CD4-positive, alpha-beta memory T cell (primary cell): ENCODE results near the gene SLC27A2. TPM values are rescaled to one million over a fixed set of nuclear protein-coding genes. Genes with fewer than 3 reads are reported as not detected.
"Not testable (repeated sequence)": the region's sequence is repeated elsewhere in the genome, so short reads cannot be mapped to it uniquely, and the experiment has no call there.

ENCODE experiments used
- CTCF ChIA-PET: fragments of 350-600 bp; sonication (Branson Sonifier 250); formaldehyde crosslinking; loops from one replicate; lab custom pipeline; 2021; ENCODE audit warnings: inconsistent platforms; ENCODE audit not compliant: partially characterized antibody; lab: Charles Lee
- POLR2A ChIA-PET: fragments of 350-600 bp; sonication (Branson Sonifier 250); formaldehyde crosslinking; loops from one replicate; lab custom pipeline; 2021; ENCODE audit not compliant: partially characterized antibody; lab: Charles Lee
- DNase-seq, 5 donors: peaks; one replicate each; pipeline versions ENCODE4 v3.0.0 to v3.0.0-alpha.2; 2020 to 2022; ENCODE audit warnings: mixed read lengths in 1 of 5
- H3K27ac ChIP-seq: one replicate; pipeline ENCODE4 v1.7.0; 2013; ENCODE audit warnings: low read depth, low read length
- H3K27me3 ChIP-seq: 2 replicates; pipeline ENCODE4 v1.7.0; 2013; ENCODE audit warnings: mild to moderate bottlenecking, low read length, moderate library complexity; ENCODE audit not compliant: insufficient read depth
- H3K36me3 ChIP-seq: 2 replicates; pipeline ENCODE4 v1.7.0; 2013; ENCODE audit warnings: mild to moderate bottlenecking, low read length, moderate library complexity; ENCODE audit not compliant: insufficient read depth
- H3K4me1 ChIP-seq: 2 replicates; pipeline ENCODE4 v1.7.0; 2013; ENCODE audit warnings: mild to moderate bottlenecking, low read length, moderate library complexity; ENCODE audit not compliant: insufficient read depth
- H3K4me3 ChIP-seq, 2 donors: one replicate each; pipeline ENCODE4 v1.7.0; 2013; ENCODE audit warnings: low read length in 2 of 2, mild to moderate bottlenecking in 1 of 2
- H3K9me3 ChIP-seq, 2 donors: one replicate each; pipeline ENCODE4 v1.7.0; 2013; ENCODE audit warnings: low read length in 2 of 2, control low read depth in 1 of 2; ENCODE audit not compliant: control insufficient read depth in 1 of 2
- H3K27ac Mint-ChIP-seq, 7 donors: one replicate each; pipeline ENCODE4 v1.8.0; 2020 to 2021; ENCODE audit warnings: mixed read lengths in 7 of 7, mild to moderate bottlenecking in 6 of 7, inconsistent platforms in 3 of 7, moderate library complexity in 3 of 7
- H3K27me3 Mint-ChIP-seq, 2 donors: one replicate each; pipeline ENCODE4 v1.8.0; 2020 to 2021; ENCODE audit warnings: mixed read lengths in 2 of 2
- H3K36me3 Mint-ChIP-seq, 2 donors: one replicate each; pipeline ENCODE4 v1.8.0; 2020 to 2021; ENCODE audit warnings: mixed read lengths in 2 of 2, inconsistent platforms in 1 of 2, mild to moderate bottlenecking in 1 of 2
- H3K4me1 Mint-ChIP-seq, 4 donors: one replicate each; pipeline ENCODE4 v1.8.0; 2020 to 2021; ENCODE audit warnings: mixed read lengths in 4 of 4, mild to moderate bottlenecking in 1 of 4
- H3K4me3 Mint-ChIP-seq, 8 donors: one replicate each; pipeline ENCODE4 v1.8.0; 2020 to 2021; ENCODE audit warnings: mixed read lengths in 8 of 8, mild to moderate bottlenecking in 7 of 8, moderate library complexity in 6 of 8, inconsistent platforms in 3 of 8
- H3K9me3 Mint-ChIP-seq, 8 donors: one replicate each; pipeline ENCODE4 v1.8.0; 2020 to 2021; ENCODE audit warnings: mixed read lengths in 8 of 8, mild to moderate bottlenecking in 5 of 8, inconsistent platforms in 3 of 8, moderate library complexity in 1 of 8
- intact Hi-C: fragments of 100-400 bp; cut with micrococcal nuclease; formaldehyde crosslinking; loops from one replicate; pipeline ENCODE4 v1.15.1; 2023
- polyA plus RNA-seq, 2 donors: library from polyadenylated mRNA; unstranded; fragments of 300-500 nt; fragmentation: Illumina TruSeq; gene quantifications; one replicate each; pipeline ENCODE4 v1.2.3, GENCODE V29; 2021
- total RNA-seq, 2 experiments: library from RNA; stranded (reverse); gene quantifications; one replicate each; pipeline ENCODE4 v1.2.3, GENCODE V29; 2021

SLC27A2 gene
- total and polyA plus RNA-seq, 4 experiments from 2014 or later: 0.61 to 0.93 (median 0.75) TPM; not detected in 1

DNA sequence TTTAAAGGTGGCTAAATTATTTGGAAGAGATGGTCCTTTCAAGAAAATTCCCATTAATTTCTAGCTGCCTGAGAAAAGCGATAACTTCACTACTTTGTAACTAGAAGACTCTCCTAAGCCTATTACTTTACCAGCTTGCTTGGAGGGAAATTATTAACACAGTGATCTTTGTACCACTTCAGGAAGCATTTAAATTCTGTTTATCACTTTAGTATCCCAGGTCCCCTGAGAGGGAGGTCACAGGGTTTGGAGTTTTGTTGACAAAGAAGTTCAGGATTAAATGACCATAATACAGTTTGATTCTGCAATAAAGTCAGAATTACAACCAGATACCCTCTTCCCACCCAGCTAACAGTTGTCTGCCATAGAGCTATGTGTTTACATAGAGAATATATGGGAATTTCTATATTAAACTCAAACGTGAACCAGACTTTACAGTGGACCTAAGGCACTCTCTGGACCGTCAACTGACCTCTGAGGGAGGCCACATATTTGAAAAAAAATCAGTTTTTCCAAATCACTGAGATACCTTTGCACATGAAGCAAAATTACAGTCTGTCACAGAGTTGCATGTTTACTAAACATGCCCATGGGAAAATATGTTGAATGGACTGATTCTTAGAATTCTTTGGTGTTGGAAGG lies 3.0 kb downstream of the SLC27A2 start:
- no peak overlapping the region for H3K27ac ChIP-seq
- intact Hi-C loops: no loop called here
- peaks cover 9 to 23% (median 13%) of the 10 kb centered on the region in 4 donors for H3K4me1 Mint-ChIP-seq
- CTCF ChIA-PET: no interaction called here
- H3K4me3 Mint-ChIP-seq: no peak overlapping the region
- H3K9me3 ChIP-seq: no peaks in the 10 kb centered on the region
- POLR2A ChIA-PET: interaction anchor here (0.6 kb wide), 1 partner anchor 1639 kb away, joined by 3 read pairs; no protein-coding TSS in a partner anchor
- no peak for DNase-seq
- no peak overlapping the region for H3K4me3 ChIP-seq
- H3K36me3 ChIP-seq: no peaks in the 10 kb centered on the region
- H3K9me3 Mint-ChIP-seq: no peaks in the 10 kb centered on the region
- H3K36me3 Mint-ChIP-seq: peaks cover 0 to 4% of the 10 kb centered on the region in 2 donors
- peaks cover 10% of the 10 kb centered on the region for H3K4me1 ChIP-seq
- peaks cover 5 to 15% of the 10 kb centered on the region in 2 donors for H3K27me3 Mint-ChIP-seq
- H3K27ac Mint-ChIP-seq: no peak overlapping the region
- H3K27me3 ChIP-seq: no peaks in the 10 kb centered on the region

DNA sequence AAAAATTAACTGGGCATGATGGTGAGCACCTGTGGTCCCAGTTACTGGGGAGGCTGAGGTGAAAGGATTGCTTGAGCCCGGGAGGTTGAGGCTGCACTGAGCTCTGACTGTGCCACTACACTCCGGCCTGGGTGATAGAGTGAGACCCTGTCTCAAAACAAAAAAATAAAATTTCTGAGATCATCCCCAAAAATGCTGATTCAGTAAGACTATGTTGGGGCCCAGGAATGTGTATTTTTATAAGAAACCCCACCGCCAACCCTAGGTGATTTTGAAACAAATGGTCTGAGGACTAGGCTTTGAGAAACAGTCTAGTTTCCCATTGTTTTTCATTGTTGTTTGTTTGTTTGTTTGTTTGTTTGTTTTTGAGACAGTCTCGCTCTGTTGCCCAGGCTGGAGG lies 4.1 kb downstream of the SLC27A2 start:
- Histone ChIP-seq H3K9me3 (no peaks in the 10 kb centered on the region), H3K36me3 (no peaks in the 10 kb centered on the region), H3K4me1 (peaks cover 10% of the 10 kb centered on the region), H3K27me3 (no peaks in the 10 kb centered on the region), H3K27ac (no peak overlapping the region), H3K4me3 (no peak overlapping the region)
- Mint-ChIP-seq H3K4me3 (no peak overlapping the region), H3K27me3 (peaks cover 5 to 12% of the 10 kb centered on the region in 2 donors), H3K4me1 (peaks cover 9 to 22% (median 13%) of the 10 kb centered on the region in 4 donors), H3K27ac (no peak overlapping the region), H3K36me3 (peaks cover 0 to 4% of the 10 kb centered on the region in 2 donors), H3K9me3 (no peaks in the 10 kb centered on the region)
- no peak for DNase-seq
- ChIA-PET POLR2A (no interaction called here), CTCF (interaction anchor here (1.5 kb wide), 1 partner anchor 130 kb away, joined by 4 read pairs; no protein-coding TSS in a partner anchor)
- intact Hi-C loops: no loop called here

DNA sequence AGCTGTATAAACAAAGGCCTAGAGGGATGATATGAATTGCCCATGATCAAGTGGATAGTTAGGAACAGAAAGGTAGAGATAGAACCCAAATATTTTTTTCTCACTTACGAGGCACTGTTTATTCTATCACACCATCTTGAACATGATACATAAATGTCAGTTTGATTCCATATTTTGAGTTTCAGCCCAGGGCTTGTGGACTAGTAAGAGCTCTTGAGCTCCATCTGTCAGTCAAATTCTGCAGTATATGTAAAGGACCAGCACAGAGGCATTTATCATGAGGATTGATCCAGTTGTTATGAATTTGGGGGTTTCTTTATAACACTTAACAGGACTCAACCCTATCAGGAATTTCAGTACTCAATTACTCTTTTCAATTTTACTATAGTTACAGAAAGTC lies 4.8 kb downstream of the SLC27A2 start:
- Mint-ChIP-seq H3K27me3 (peaks cover 3 to 9% of the 10 kb centered on the region in 2 donors), H3K27ac (no peak overlapping the region), H3K36me3 (peaks cover 0 to 4% of the 10 kb centered on the region in 2 donors), H3K4me1 (peaks cover 9 to 17% (median 11%) of the 10 kb centered on the region in 4 donors), H3K4me3 (no peak overlapping the region), H3K9me3 (no peaks in the 10 kb centered on the region)
- Histone ChIP-seq H3K4me1 (peaks cover 10% of the 10 kb centered on the region), H3K4me3 (no peak overlapping the region), H3K27me3 (no peaks in the 10 kb centered on the region), H3K27ac (no peak overlapping the region), H3K9me3 (no peaks in the 10 kb centered on the region), H3K36me3 (no peaks in the 10 kb centered on the region)
- intact Hi-C loops: no loop called here
- ChIA-PET POLR2A (no interaction called here), CTCF (interaction anchor here (1.5 kb wide), 1 partner anchor 129 kb away, joined by 4 read pairs; no protein-coding TSS in a partner anchor)
- no peak for DNase-seq

DNA sequence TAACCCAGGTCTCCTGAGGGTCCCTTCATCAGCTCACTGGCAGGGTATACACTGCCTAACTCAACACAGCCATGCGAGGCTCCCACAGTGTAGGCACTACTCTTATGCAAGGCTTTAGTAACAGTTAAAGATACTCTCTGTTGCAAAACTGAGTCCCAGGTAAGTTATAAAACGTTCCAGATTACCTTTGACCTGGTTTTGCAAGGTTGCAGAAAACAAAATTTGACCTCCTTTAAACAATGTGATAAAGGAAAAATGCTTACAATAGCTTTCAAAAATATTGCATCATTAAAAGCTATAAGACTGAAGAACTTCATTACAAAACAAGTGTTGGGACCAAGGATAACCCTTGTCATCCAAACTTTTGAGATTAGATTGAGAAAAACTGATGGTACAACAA lies 5.5 kb downstream of the SLC27A2 start:
- ChIA-PET POLR2A (no interaction called here), CTCF (interaction anchor here (1.5 kb wide), 1 partner anchor 128 kb away, joined by 4 read pairs; no protein-coding TSS in a partner anchor)
- H3K36me3 ChIP-seq: no peaks in the 10 kb centered on the region
- no peaks in the 10 kb centered on the region for H3K27me3 ChIP-seq
- no peak overlapping the region for H3K27ac ChIP-seq
- Mint-ChIP-seq H3K27me3 (peaks cover 3 to 9% of the 10 kb centered on the region in 2 donors), H3K4me1 (peaks cover 9 to 15% (median 11%) of the 10 kb centered on the region in 4 donors), H3K36me3 (peaks cover 0 to 2% of the 10 kb centered on the region in 2 donors), H3K27ac (no peak overlapping the region), H3K9me3 (no peaks in the 10 kb centered on the region), H3K4me3 (no peak overlapping the region)
- peaks cover 10% of the 10 kb centered on the region for H3K4me1 ChIP-seq
- intact Hi-C loops: no loop called here
- DNase-seq: no peak
- H3K4me3 ChIP-seq: no peak overlapping the region
- no peaks in the 10 kb centered on the region for H3K9me3 ChIP-seq

DNA sequence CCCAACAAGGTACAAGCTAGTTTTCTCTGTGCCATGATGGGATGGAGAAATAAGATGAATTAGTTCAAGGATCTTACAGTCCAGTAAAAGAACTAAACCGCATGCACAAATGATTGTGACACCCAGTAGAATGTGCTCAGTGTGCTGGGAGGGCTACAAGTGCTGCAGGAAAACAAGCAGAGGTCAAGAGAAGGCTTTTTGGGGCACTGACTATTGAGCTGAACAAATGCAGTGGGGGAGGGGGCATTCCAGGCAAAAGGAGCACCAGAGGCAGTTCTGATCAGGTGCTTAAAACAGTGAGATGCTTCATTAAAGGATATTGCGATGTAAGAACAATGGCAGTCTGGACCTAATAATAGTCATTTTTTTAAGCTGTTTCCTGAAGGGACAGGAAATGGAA lies 6.0 kb downstream of the SLC27A2 start:
- H3K9me3 ChIP-seq: no peaks in the 10 kb centered on the region
- H3K27ac ChIP-seq: no peak overlapping the region
- peaks cover 0 to 5% of the 10 kb centered on the region in 2 donors for H3K27me3 Mint-ChIP-seq
- no peaks in the 10 kb centered on the region for H3K9me3 Mint-ChIP-seq
- H3K4me3 ChIP-seq: no peak overlapping the region
- intact Hi-C loops: no loop called here
- ChIA-PET POLR2A (no interaction called here), CTCF (no interaction called here)
- peaks cover 5 to 10% (median 6%) of the 10 kb centered on the region in 4 donors for H3K4me1 Mint-ChIP-seq
- no peak for DNase-seq
- H3K27me3 ChIP-seq: no peaks in the 10 kb centered on the region
- H3K36me3 ChIP-seq: no peaks in the 10 kb centered on the region
- H3K4me3 Mint-ChIP-seq: no peak overlapping the region
- no peak overlapping the region for H3K27ac Mint-ChIP-seq
- peaks cover 6% of the 10 kb centered on the region for H3K4me1 ChIP-seq
- H3K36me3 Mint-ChIP-seq: no peaks in the 10 kb centered on the region

DNA sequence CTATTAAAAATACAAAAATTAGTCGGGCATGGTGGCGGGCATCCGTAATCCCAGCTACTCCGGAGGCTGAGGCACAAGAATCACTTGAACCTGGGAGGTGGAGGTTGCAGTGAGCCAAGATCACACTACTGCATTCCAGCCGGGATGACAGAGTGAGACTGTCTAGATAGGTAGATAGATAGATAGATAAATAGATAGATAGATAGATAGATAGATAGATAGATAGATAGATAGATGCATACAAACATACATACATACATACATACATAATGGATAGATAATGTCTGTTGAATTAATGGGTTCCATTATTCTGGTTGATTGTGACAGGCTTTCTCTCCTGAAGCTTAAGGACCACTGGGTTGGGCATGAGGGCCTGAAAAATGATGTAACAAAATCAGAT lies 6.8 kb downstream of the SLC27A2 start:
- DNase-seq, H3K36me3 ChIP-seq, H3K4me1 Mint-ChIP-seq, H3K9me3 ChIP-seq, H3K27me3 ChIP-seq, H3K27me3 Mint-ChIP-seq, CTCF ChIA-PET, H3K9me3 Mint-ChIP-seq, H3K36me3 Mint-ChIP-seq, H3K4me3 Mint-ChIP-seq, H3K4me3 ChIP-seq, H3K4me1 ChIP-seq, H3K27ac ChIP-seq, H3K27ac Mint-ChIP-seq, intact Hi-C loops, POLR2A ChIA-PET: not testable (repeated sequence)

DNA sequence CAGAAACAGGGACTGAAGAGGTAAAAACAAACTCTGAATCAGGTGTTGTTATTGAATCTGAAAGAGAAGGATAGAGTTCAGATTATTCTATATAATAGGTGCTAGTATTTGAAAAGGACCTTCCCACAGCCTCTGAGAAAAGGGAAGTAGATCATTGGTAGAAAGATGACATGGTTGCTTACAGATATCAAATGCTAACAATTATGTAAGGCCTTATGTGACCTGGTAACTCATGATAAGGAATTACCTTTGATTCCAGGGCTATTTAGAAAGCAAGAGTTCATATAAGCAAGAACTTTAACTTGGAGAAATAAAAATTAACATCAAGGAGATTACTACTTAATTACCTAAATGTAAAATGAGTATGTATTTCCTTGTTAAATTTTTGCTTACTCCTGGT lies 7.6 kb downstream of the SLC27A2 start:
- H3K4me3 Mint-ChIP-seq: no peak overlapping the region
- H3K9me3 Mint-ChIP-seq: no peaks in the 10 kb centered on the region
- no peaks in the 10 kb centered on the region for H3K9me3 ChIP-seq
- intact Hi-C loops: no loop called here
- no peak overlapping the region for H3K27ac Mint-ChIP-seq
- no peak for DNase-seq
- no peaks in the 10 kb centered on the region for H3K36me3 Mint-ChIP-seq
- H3K27me3 Mint-ChIP-seq: no peaks in the 10 kb centered on the region
- H3K4me3 ChIP-seq: no peak overlapping the region
- H3K27ac ChIP-seq: no peak overlapping the region
- no peaks in the 10 kb centered on the region for H3K4me1 Mint-ChIP-seq
- no peaks in the 10 kb centered on the region for H3K36me3 ChIP-seq
- ChIA-PET CTCF (no interaction called here), POLR2A (no interaction called here)
- H3K4me1 ChIP-seq: no peaks in the 10 kb centered on the region
- no peaks in the 10 kb centered on the region for H3K27me3 ChIP-seq
